ENCODE data around the gene FBL.
"Not testable (repeated sequence)": the region's sequence is repeated elsewhere in the genome, so short reads cannot be mapped to it uniquely, and the experiment has no call there.

Gene FBL

GRCh38 chr19:39814595-39814994, 31.6 kb downstream of the FBL start:
- no peak for DNase-seq (ENCODE audit: low read depth)
- no peak for TF ChIP-seq CTCF (IDR thresholded peaks at IDR 0.05; ENCODE audit: insufficient read depth, low read depth, low read length, missing control alignments)

GRCh38 chr19:39814111-39814510, 32.1 kb downstream of the FBL start:
- not testable (repeated sequence) for H3K4me3 ChIP-seq (ENCODE audit: low read depth, low read length); DNase-seq (ENCODE audit: low read depth)

More at GRCh38 chr19:39814595-39814994, 31.6 kb downstream of the FBL start:
- H3K4me3 ChIP-seq (ENCODE audit: low read depth, low read length) = no peak overlapping the region

GRCh38 chr19:39813264-39813993, 32.8 kb downstream of the FBL start:
- no peak for TF ChIP-seq CTCF (IDR thresholded peaks at IDR 0.05; ENCODE audit: insufficient read depth, low read depth, low read length, missing control alignments)
- DNase-seq (ENCODE audit: low read depth) = no peak
- no peak overlapping the region for H3K4me3 ChIP-seq (ENCODE audit: low read depth, low read length)

- H3K4me3 ChIP-seq (ENCODE audit: low read depth, low read length) = no peak overlapping the region
- TF ChIP-seq CTCF (IDR thresholded peaks at IDR 0.05; ENCODE audit: insufficient read depth, low read depth, low read length, missing control alignments) = no peak
- no peak for DNase-seq (ENCODE audit: low read depth)
Observed at GRCh38 chr19:39811064-39811463, 35.1 kb downstream of the FBL start.

GRCh38 chr19:39810424-39810823, 35.8 kb downstream of the FBL start:
- H3K4me3 ChIP-seq (ENCODE audit: low read depth, low read length) = no peak overlapping the region
- no peak for TF ChIP-seq CTCF (IDR thresholded peaks at IDR 0.05; ENCODE audit: insufficient read depth, low read depth, low read length, missing control alignments)
- no peak for DNase-seq (ENCODE audit: low read depth)

- no peak overlapping the region for H3K4me3 ChIP-seq (ENCODE audit: low read depth, low read length)
- no peak for DNase-seq (ENCODE audit: low read depth)
- TF ChIP-seq CTCF (IDR thresholded peaks at IDR 0.05; ENCODE audit: insufficient read depth, low read depth, low read length, missing control alignments) = no peak
Observed at GRCh38 chr19:39809368-39809767, 36.8 kb downstream of the FBL start.

- H3K4me3 ChIP-seq (ENCODE audit: low read depth, low read length) = not testable (repeated sequence)
- DNase-seq (ENCODE audit: low read depth) = peak; percentile 48
Observed at GRCh38 chr19:39808688-39809087, 37.5 kb downstream of the FBL start.

- DNase-seq (ENCODE audit: low read depth) = no peak
- TF ChIP-seq CTCF (IDR thresholded peaks at IDR 0.05; ENCODE audit: insufficient read depth, low read depth, low read length, missing control alignments) = no peak
- no peak overlapping the region for H3K4me3 ChIP-seq (ENCODE audit: low read depth, low read length)
Observed at GRCh38 chr19:39807846-39808364, 38.3 kb downstream of the FBL start.
